Mucosa of descending colon (tissue), 3 donors: Measurements from ENCODE around the gene C2orf68. TPM values are rescaled to one million over a fixed set of nuclear protein-coding genes. Genes with fewer than 3 reads are reported as not detected.

Experiments used
- ATAC-seq: fragments of 200-7000 bp; cut with Tn5 transposase; one replicate; pipeline ENCODE4 v1.9.1; 2020; ENCODE audit warnings: mild to moderate bottlenecking, moderate library complexity
- DNase-seq, 3 donors: peaks; one replicate each; pipeline ENCODE4 v3.0.0-alpha.2; 2020
- H3K36me3 ChIP-seq: fragments of 200-600 bp; one replicate; pipeline ENCODE4 v1.8.0; 2021; ENCODE audit warnings: low read depth, mild to moderate bottlenecking
- H3K4me1 ChIP-seq: fragments of 200-600 bp; one replicate; pipeline ENCODE4 v1.8.0; 2021; ENCODE audit warnings: low read depth, mild to moderate bottlenecking
- H3K4me3 ChIP-seq: fragments of 200-600 bp; one replicate; pipeline ENCODE4 v1.8.0; 2021; ENCODE audit warnings: mild to moderate bottlenecking
- H3K9me3 ChIP-seq: fragments of 200-600 bp; one replicate; pipeline ENCODE4 v1.8.0; 2021; ENCODE audit warnings: mild to moderate bottlenecking
- intact Hi-C, 2 donors: fragments of 100-400 bp; cut with DNase I in 1 of 2; cut with micrococcal nuclease in 1 of 2; formaldehyde crosslinking; loops; one replicate each; pipeline versions ENCODE4 v1.11.0 to v1.11.1; 2022; cut with DNase I, micrococcal nuclease
- total RNA-seq, 3 donors: library from RNA; stranded (reverse); fragmentation: NEBNext Ultra II Directional in 2 of 3; extraction: Animal tissue kit (Norgen Biotek cat#: 25700) in 2 of 3; gene quantifications; one replicate each; pipeline versions ENCODE4 v1.2.1 to v1.2.4, GENCODE V29; 2021 to 2023
- TF ChIP-seq, protein P1 (sequence below): fragments of 200-600 bp; IDR thresholded peaks from one replicate; pipeline ENCODE4 v1.8.0; 2022; ENCODE audit warnings: antibody characterized with exemption, mild to moderate bottlenecking
- donor health status: DM: no; HTN: no; CAD: no; lungs with moderate emphysema.
- donor health status: DM: no; HTN: no; CAD: no.
- donor health status: DM: no; HTN: yes; CAD: no.

Gene C2orf68
- total RNA-seq, 3 donors from 2014 or later = 36.4 to 45.5 (median 36.7) TPM

DNA sequence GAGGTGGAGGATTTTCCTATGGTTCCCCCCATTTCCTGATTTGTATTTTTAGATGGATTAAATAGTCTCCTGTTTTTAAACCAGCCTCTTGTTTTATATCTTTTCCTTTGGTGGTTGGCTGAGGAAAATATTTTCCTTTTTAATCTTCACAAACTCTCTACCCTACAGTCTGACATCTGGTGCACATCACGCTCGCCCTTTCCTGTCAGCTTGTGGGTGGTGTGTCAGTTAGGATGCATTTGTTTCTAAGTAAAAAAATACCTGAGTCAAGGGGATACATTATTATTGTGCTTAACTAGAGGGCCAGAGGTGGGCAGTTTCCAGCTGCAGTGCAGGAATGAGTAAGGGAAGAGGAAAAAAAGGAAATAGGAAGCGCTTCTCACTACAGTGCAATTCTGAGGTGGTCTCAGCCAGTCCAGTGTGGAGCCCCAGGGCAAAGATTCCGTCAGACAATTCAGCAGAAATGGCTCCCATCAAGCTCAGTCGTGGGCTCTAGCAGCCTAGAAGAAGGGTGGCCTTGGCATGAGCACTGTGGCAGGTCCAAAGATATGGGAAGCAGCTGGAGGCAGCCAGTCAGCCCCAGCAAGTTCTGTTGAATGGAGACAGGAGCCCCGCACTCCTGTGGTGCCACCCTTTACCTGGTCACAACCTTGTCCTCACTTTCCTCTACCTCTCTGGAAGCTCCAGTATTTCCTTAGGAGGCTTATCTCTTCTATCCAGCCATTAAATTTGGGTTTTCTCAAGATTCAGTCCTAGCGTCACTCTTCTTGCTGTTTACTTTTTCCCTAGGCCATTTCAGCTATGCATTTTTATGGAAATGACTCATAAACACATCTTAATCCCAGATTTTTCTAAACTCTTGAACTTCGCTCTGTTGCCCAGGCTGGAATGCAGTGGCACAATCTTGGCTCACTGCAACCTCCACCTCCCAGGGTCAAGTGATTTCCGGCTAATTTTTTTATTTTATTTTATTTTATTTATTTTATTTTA is 37.6 kb upstream of the C2orf68 start:
- intact Hi-C loops = no loop called here
- Histone ChIP-seq H3K9me3 (no peaks in the 10 kb centered on the region), H3K36me3 (peaks cover 7% of the 10 kb centered on the region), H3K4me3 (no peak overlapping the region), H3K4me1 (no peaks in the 10 kb centered on the region)
- TF ChIP-seq, protein P1, sequence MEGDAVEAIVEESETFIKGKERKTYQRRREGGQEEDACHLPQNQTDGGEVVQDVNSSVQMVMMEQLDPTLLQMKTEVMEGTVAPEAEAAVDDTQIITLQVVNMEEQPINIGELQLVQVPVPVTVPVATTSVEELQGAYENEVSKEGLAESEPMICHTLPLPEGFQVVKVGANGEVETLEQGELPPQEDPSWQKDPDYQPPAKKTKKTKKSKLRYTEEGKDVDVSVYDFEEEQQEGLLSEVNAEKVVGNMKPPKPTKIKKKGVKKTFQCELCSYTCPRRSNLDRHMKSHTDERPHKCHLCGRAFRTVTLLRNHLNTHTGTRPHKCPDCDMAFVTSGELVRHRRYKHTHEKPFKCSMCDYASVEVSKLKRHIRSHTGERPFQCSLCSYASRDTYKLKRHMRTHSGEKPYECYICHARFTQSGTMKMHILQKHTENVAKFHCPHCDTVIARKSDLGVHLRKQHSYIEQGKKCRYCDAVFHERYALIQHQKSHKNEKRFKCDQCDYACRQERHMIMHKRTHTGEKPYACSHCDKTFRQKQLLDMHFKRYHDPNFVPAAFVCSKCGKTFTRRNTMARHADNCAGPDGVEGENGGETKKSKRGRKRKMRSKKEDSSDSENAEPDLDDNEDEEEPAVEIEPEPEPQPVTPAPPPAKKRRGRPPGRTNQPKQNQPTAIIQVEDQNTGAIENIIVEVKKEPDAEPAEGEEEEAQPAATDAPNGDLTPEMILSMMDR = no peak
- DNase-seq = no peak
- ATAC-seq = no peak

DNA sequence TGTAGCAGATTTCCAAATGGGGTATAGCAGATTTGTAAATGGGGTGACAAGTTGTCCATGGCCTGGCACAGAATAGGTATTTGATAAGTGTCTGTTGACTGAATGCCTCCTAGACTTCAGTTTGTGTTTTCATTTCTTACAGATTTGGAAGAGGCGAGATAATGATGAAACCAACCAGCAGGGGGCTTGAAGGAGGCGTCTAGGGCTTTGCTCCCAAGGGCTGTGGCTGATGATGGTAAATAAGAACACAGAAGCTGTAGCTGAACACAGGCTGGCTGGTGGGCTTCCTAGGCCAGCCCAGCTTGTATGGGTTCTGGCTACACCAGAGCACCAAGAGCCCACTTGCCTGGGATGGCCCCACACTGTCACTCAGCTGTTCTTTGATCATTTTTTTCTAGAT is 36.8 kb upstream of the C2orf68 start:
- Histone ChIP-seq H3K36me3 (peaks cover 12% of the 10 kb centered on the region), H3K9me3 (no peaks in the 10 kb centered on the region), H3K4me3 (no peak overlapping the region), H3K4me1 (no peaks in the 10 kb centered on the region)
- TF ChIP-seq, protein P1 = no peak
- ATAC-seq (peak; percentile 40), DNase-seq (peak in 1 of 3 donors; percentile 16)
- intact Hi-C loops = no loop called here

DNA sequence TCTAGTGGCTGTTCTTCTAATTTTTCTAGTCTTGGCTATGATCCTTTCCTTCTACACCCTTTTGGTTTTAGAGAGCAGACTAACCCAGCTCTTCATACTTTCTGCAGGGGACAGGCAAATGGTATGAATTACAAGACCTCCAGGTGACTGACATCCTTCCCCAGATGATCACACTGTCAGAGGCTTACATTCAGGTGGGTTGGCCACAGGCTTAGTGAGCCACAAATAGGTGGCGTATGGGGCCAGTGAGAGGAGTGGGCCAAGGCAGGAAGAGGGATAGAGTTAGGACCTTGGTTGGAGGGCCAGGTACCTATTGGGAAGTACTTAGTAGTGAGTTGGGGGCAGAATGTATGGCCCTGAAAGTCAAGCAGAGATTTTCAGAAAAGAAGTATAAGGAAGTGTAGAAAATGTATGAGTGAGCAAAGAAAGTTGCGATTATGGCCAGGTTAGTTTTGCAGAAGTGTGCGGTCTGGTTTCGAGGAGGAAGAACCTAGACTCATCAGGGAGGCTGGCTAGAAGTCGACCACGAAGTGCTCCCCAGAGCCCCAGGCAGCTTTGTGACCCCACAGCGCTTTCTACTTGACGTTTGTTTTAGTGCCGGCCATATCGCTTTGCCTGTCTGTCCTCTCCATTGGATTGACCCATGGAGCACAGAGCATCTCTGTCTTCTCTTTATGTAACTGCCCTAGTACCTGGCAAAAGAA is 36.1 kb upstream of the C2orf68 start:
- TF ChIP-seq, protein P1 = no peak
- intact Hi-C loops = no loop called here
- peak; percentile 29 for ATAC-seq
- Histone ChIP-seq H3K4me3 (no peak overlapping the region), H3K9me3 (no peaks in the 10 kb centered on the region), H3K4me1 (no peaks in the 10 kb centered on the region), H3K36me3 (peaks cover 12% of the 10 kb centered on the region)
- DNase-seq = no peak

DNA sequence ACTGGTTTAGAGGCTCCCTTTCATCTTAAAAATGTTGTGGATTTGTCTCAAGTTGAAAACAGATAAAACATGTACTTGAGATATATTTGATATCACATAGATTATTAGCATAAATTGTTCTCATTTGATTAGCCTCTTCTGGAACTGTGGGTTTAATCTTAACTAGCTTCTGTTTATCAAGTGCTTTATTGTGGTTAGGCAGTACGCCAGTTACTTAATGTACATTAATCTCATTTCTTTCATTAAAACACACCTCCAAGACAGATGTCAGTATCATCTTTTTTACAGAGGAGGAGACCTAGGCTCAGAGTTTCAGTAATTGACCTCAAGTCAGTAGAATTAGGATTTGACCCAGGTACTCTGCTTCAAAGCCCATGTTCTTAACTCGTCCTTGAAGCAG is 34.3 kb upstream of the C2orf68 start:
- intact Hi-C loops = no loop called here
- DNase-seq (no peak), ATAC-seq (no peak)
- no peaks in the 10 kb centered on the region for H3K9me3 ChIP-seq
- H3K4me1 ChIP-seq = no peaks in the 10 kb centered on the region
- peaks cover 12% of the 10 kb centered on the region for H3K36me3 ChIP-seq
- H3K4me3 ChIP-seq = no peak overlapping the region
- TF ChIP-seq, protein P1 = no peak

DNA sequence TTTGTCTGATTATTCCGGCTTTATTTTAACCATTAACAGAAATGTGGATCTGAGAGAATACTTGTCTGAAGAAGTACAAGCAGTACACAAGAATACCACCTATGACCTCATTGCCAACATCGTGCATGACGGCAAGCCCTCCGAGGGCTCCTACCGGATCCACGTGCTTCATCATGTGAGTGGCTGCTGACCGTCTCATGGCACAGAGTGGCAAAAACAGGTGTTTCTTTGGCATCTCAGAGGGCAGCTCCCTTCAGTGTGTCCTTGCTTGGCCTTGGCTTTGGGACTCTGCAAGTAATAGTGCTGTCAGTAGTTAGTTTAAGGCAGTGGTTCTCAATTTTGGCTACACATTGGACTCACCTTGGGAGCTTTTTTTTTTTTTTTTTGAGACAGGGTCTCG is 33.0 kb upstream of the C2orf68 start:
- ATAC-seq (no peak), DNase-seq (no peak)
- H3K4me1 ChIP-seq = no peaks in the 10 kb centered on the region
- H3K4me3 ChIP-seq = no peak overlapping the region
- TF ChIP-seq, protein P1 = no peak
- intact Hi-C loops = no loop called here
- no peaks in the 10 kb centered on the region for H3K9me3 ChIP-seq
- peaks cover 12% of the 10 kb centered on the region for H3K36me3 ChIP-seq
